CD4-positive, alpha-beta T cell treated with Interleukin-17A for 1 hour (primary cell): ENCODE data around the gene NDUFB7.
"Not testable (repeated sequence)": the region's sequence is repeated elsewhere in the genome, so short reads cannot be mapped to it uniquely, and the experiment has no call there.

Experiments
- DNase-seq: peaks from one replicate; pipeline ENCODE4 v3.0.0-alpha.2; 2020

NDUFB7 gene

DNA sequence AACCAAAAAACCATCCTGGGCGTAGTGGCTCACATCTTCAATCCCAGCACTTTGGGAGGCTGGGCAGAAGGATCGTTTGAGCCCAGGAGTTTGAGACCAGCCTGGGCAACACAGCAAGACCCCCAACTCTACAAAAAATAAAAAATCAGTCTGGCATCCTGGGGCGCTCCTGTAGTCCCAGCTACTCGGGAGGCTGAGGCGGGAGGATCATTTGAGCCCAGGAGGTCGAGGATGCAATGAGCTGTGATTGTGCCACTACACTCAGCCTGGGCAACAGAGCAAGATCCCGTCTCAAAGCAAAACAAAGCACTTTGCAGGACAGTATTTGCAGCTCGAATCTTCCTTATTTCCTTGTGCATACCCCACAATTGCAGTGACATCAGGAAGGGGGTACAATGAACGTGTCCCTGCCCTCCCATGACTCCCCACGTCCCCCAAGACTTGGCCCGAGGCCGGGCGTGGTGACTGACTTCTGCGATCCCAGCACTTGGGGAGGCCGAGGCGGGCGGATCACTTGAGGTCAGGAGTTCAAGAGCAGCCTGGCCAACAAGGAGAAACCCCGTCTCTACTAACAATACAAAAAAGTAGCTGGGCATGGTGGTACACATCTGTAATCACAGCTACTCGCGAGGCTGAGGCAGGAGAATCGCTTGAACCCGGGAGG is 870 bp downstream of the NDUFB7 start:
- DNase-seq, result no peak

DNA sequence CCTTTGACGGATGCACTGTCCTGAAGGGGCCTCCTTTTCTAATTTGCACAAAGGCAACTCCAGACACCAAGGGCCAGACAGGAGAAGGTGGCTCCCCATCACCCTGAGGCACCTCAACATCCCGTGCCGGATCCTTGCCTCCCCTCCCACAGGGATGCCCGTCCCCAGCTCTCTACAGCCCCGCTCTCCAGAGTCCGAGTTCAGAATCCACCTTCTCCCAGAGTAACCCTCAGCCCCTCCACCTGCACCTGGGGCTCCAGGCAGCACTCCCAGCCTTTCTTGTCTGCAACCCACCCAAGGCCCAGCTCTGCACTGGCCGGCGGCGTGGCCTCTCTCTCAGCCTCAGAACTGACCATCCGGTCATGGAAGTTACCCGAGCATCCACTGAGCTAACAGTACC is 4.8 kb downstream of the NDUFB7 start:
- no peak for DNase-seq

DNA sequence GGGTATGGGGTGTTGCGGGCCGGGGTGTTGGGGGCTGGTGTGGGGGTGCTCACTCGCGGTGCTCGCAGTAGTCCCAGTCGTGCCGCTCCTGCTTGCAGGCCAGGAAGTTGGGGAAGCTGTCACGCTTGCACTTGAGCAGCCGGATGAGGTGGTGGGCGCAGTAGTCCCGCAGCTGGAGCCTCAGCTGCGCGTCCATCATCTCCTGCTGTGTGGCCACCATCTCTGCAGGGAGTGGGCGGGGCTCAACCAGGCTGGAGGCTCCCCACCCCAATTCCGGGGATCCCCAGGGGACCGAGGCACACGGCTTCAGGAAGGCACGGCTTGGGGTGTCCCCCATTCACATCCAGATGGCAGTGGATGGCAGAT is 5.2 kb downstream of the NDUFB7 start:
- DNase-seq, result peak; percentile 17

DNA sequence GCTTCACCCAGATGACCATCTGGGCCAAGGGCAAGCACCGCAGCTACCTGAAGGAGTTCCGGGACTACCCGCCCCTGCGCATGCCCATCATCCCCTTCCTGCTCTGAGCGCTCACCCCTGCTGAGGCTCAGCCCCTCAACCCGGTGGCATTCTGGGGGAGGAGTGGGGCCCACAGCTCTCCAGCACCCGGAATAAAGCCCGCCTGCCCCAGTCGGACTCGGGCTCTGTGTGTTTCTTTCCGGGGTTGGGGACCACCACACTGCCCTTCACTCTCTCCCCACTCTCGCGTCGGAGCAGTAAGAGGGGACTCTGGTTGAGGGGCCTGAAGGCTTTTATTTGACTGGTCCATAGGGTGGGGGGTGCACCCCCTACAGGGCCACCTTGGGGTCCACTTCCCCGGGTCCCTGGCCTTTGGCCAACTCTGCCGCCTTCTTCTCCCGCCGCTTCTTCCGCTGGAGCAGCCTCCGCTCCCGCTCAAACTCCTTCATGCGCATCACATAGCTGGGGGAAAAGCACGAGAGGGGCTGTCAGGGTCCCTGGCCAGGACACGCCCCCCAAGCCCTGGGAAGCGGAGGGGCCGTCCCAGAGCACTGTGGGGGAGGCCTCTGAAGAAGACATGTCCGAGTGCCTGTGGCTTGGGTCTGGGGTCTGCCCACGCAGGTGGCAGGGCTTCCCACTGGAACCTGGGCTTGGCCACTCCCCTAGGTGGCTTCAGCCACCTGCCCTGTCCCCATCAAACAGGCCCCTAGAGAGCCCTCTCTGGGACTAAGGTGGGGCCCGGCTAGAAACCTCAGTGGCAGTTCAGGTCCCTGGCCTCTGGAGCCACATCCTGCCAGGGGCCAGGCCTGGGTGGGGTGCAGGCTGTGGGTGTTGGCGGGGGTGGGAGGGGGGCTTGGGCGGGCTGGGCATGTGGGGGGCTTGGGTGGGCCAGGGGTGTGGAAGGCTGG is 5.8 kb downstream of the NDUFB7 start:
- no peak for DNase-seq

DNA sequence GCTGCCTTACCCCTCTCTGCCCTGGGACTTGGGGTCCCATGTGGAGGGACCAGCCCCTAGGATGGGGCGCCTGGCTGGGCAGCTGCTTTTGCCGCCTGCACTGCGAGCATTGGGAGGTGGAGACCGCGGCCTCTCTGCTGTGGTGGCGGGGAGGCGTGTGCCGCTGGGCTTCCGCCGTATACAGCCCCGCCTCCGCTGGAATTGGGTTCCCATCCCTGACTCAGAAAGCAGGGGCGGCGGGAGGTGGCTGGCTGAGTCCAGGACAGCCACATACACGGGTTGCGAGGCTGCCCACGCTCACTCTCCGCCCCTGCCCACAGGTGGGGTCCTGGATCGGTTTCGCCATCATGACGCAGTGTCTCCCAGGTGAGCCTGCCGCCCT is 6.6 kb downstream of the NDUFB7 start:
- DNase-seq, result no peak

DNA sequence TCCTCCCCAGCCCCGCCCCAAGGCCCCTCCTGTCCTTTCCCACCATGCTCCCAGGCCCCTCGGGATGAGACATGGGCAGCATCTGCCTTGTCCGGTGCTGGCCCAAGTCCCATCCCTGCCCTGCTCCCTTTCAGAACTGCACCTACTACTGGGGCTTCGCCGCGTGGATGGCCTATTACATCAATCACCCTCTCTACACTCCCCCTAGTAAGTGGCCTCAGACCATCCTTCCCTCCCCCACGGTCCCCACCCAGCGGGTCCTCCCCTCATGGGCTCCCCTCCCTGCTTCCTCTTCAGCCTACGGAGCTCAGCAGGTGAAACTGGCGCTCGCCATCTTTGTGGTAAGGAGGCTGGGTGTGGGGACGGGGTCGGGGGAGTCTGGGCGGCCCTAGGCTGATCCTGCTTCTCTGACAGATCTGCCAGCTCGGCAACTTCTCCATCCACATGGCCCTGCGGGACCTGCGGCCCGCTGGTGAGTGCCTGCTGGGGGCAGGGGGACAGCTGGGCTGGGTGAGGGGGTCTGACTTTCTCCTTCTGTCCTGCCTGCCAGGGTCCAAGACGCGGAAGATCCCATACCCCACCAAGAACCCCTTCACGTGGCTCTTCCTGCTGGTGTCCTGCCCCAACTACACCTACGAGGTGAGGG is 7.1 kb downstream of the NDUFB7 start:
- not testable (repeated sequence) for DNase-seq

DNA sequence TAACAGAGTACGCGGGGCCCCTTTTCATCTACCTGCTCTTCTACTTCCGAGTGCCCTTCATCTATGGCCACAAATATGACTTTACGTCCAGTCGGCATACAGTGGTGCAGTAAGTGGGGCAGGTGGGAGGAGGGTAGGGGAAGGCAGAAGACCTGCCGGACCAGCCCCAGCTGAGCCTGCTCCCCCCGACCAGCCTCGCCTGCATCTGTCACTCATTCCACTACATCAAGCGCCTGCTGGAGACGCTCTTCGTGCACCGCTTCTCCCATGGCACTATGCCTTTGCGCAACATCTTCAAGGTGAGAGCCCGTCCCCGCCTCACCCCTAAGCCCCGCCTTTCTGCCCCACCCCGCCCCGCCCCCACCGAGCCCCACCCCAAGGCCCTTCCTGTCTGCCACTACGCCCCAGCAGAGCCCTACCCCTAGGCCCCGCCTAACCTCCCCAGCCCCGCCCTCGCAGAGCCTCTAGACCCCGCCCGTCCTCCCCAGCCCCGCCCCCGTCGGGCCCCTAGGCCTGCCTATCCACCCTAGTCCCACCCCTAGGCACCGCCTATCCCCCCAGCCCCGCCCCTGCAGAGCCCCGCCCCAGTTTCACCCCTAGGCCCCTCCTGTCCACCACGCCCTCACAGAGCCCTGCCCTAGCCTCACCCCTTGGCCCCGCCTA is 7.7 kb downstream of the NDUFB7 start:
- peak; percentile 64 for DNase-seq

DNA sequence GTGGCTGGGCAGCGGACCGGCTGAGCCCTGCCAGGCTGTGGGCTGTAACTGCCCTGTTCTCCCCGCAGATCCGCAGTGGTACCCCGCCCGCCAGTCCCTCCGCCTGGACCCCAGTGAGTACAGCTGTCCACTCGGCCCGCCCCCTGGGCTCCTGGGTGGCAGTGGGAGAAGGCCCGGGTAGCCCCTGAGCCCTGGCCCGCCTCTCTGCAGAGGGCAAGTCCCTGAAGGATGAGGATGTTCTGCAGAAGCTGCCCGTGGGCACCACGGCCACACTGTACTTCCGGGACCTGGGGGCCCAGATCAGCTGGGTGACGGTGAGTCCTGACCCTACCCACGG is 8.3 kb downstream of the NDUFB7 start:
- DNase-seq, result no peak

DNA sequence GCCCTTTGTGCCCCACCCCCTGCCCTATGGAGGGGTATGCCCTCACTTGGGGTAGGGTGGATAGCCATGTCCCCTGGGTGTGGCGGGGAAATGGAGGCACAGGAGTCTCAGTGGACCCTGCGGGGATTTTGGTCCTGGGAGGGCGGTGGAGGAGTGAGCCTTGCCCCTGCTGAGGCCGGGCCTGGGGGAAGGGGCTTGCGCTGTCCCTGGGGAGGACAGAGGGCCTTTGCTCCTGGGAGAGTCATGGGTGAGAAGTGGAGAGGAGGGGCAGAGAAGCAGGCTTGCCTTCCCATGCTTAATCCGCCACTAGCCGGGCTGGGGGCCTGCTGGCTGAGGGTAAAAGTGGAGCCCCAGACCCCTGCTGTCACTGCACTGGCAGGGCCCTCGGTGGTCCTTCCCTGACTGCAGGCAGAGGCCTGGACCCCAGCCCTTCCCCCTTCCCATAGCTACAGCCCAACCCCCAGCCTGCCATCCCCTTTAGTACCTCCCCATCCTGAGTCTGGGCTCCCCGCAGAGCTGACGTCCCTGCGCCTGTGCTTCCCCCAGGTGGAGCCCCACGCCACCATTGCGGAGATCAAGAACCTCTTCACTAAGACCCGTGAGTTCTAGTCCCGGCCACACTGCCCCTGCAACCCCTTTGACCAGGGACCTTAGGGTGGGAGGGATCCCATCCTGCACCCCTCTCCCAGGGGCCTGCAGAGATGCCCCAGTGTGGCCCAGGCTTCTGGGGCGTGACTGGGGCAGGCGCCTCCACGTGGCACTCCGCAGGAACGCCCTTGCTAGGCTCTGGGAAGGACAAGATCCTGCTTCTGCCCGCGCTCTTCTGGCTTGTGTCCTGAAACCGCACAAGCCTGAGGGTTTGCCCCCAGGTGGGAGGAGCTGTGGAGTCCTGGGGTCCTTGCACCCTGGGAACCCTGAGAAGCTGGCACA is 8.9 kb downstream of the NDUFB7 start:
- no peak for DNase-seq

DNA sequence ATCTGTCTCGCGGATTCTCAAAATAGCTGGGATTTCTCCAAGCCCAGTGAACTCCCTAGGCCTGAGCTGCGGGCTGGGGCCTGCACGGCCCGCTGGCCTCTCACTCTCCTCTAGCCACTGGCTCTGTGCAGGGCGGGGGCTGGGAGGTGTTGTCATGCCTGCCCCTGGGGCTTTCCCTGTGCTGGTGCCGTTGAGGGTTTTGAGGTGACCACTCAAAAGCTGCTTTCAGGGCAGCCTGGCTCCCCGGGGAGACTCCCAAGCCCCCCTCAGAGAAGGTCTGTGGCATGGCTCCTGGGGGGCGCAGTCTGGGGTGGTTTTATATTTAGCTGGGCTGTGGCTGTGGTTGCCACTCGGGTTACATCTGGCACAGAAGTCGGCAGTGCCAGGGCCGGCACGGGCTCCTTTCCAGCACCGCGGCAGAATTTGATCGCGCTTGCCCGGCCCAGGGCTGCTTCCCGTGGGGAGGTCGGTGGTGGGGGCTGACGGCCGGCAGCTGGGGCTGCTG is 10.0 kb downstream of the NDUFB7 start:
- peak; percentile 51 for DNase-seq

DNA sequence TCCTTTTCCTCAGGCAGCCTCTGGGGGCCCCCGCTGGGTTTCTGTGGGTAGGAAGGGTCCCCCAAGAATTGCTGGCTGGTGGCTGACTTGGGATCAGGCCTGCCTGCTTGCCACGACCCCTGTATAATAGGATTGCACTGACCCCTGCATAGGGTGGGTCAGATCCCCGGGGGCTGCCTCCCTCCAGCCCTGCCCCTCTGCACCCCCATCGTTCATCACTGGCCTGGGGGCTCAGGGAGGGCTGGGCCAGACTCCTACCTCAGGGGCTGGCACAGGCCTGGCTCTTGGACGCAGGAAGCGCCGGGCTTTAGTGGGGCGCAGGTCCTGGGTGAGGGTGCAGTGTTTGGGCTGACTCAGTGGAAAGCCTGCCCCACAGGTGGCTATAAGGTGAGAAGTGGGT is 10.6 kb downstream of the NDUFB7 start:
- DNase-seq, result no peak

DNA sequence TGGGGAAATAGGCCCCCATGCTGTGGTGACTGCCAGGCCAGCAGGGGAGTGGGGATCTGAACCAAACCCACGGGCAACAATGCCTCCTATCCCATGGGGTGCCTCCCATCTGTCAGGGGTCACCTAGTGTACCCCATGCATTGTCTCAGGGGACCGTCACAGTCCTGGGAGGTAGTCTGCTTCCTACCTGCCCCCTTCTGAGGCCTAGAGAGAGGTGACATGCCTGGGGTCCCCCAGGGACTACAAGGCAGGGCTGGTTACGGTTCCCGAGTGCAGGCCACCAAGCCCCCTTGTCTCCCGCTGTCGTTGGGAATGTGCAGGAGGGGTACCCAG is 11.1 kb downstream of the NDUFB7 start:
- DNase-seq, result no peak

DNA sequence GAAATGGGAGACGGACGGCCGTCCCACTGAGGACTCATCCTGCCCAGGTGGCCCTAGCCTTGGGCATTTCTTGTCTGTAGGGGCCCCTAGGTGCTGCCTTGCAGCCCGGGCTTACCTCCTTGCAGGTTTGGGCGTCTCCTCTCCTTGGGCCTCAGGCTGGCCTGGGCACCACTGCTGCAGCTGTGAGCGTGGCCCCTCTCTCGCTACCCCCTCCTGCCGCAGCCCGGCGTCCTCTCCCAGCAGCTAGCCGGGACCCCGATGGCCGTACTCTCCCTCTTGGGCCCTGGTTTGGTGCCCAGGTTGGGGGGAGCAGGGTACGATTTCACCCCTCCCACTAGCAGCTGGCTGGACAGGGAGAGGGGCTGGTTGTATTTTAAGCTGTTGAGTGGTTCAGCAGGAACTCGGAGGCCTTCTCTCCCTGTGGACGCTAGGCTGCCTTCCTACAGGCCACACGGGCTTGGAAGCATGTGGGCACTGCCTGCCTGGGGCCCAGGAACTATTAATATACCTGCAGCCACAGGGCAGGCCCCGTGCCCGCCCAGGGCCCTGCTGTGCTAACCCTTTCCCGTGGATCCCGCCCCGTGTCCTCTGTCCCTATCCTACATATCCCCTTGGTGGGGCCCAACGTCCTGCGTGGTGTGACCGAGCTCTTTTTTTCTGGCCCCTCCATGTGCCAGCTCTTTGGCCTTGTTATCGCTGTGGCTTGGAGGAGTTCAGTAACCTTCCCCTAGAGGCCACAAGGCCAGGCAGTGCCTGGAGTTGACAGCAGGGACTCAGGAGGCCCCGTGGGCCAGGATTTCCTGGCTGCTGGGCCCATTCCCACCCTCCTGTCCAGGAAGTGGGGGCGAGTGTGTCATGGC is 11.7 kb downstream of the NDUFB7 start:
- DNase-seq, result no peak

DNA sequence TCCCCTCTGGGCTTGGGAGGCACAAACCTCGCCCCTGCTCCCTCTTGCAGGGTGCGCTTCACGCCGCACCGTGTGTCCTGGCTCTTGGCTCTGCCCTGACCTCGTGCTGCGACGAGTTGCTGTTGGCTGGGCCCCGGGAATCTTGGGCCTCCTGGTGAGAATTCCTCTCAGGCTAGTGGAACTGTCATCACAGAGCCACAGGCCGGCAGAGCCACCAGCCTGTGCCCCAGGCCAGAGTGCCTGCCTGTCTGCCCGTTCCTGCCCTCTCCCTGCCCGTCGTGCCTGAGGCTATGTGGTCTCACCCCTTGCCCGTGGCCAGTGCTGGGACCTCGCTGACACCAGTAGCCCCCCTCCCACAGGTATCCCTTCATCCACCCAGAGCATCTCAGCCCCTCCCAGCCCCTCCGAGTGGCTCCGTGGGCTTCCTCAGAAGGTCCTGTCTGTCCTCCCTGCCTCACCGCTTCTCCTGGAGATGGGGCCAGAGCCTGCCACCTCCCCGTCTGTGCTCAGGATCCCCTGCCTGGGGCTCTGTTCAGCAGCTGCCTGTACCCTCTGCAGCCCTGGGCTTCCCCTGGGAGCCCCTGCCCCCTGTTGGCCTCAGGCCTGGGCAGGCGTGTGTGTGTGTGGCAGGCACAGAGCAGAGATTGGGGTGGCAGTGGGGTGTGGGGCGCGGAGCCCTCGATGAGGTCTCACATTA is 13.3 kb downstream of the NDUFB7 start:
- DNase-seq, result no peak

DNA sequence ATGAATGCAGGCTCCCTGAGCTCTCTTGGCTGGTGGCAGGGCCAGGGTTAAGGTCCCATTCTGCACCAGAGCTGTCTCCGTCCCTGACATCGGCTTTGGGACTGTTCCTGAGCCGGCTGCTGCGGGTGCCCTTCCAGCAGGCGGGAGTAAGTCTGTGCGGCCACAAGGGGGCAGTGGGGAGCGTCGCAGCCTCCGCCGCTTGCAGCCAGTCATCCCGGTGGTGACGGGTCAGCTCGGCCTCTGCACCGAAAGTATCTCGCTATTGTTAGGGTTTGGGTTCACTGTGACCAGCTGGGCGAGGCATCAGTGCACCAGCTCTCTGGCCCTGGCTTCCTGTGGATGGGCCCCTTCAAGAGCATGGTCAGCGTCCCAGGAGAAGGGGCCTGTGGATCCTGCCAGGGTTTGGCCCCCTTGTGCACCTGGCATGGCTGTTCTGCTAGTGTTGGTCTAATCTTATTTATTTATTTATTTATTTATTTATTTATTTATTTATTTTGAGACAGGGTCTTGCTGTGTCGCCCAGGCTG is 15.1 kb downstream of the NDUFB7 start:
- peak; percentile 74 for DNase-seq

DNA sequence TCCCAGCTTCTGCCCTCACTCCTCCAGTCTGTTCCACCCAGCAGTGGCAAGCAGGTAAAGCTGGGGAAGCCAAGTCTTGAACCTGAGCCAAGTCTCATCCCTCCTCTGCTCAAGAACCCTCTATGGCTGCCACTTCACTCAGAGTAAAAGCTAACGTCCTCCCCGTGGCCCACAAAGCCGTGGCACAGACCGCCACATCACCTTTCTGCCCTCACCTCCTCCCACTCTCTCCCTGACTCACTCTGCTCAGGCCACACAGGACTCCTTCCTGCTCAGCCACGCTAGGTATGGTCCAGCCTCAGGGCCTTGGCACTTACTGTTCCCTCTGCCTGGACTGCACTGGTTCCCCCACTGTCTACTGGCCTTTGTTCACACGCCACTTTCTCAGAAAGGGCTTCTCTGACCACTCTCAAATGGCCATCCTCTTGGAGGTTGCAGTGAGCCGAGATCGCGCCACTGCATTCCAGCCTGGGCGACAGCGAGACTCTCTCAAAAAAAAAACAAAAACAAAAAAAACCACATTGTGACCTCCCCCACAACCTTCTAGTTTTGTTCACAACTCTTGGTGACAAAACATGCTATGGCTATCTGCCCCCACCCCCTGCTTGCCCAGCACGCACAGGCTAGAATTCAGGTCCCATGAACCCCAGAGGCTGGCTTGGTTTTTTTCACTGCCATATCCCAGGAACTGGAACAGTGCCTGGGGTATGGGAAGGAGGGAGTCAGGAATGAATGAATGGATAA is 15.8 kb downstream of the NDUFB7 start:
- DNase-seq, result no peak

DNA sequence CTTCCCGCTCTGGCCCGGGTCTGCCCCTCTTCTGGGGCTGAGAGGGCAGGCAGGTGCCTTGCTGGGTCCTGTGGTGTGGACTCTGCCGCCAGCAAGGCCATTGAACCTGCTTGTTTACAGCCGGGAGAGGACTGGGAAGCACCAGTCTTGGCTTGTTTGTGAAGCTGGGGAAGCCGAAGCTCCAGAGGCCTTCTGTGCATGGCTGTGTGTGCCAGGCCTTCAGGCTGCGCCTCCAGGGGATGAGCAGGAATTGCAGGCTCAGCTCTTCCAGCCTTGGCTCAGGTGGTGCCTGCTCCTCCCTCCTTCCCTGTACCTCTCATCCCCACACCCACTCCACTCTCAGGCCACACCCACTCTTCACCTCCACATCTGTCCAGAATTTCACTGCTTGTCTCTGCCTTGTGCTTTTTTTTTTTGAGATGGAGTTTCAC is 17.5 kb downstream of the NDUFB7 start:
- DNase-seq, result no peak

DNA sequence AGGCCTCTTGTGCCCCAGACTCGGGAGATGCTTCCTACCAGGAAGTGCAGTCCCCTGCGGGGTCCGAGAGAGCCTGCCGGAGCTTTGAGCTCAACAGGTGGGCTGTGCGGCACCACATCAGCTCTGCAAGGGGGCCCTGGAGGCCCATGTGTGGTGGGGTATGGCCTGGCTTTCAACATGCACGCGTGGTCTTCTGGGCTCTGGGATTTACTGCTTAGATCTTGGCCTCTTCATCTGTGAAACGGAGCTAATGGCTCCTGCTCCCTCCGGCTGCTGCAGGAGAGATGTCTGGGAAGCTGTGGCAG is 18.0 kb downstream of the NDUFB7 start:
- DNase-seq, result no peak

DNA sequence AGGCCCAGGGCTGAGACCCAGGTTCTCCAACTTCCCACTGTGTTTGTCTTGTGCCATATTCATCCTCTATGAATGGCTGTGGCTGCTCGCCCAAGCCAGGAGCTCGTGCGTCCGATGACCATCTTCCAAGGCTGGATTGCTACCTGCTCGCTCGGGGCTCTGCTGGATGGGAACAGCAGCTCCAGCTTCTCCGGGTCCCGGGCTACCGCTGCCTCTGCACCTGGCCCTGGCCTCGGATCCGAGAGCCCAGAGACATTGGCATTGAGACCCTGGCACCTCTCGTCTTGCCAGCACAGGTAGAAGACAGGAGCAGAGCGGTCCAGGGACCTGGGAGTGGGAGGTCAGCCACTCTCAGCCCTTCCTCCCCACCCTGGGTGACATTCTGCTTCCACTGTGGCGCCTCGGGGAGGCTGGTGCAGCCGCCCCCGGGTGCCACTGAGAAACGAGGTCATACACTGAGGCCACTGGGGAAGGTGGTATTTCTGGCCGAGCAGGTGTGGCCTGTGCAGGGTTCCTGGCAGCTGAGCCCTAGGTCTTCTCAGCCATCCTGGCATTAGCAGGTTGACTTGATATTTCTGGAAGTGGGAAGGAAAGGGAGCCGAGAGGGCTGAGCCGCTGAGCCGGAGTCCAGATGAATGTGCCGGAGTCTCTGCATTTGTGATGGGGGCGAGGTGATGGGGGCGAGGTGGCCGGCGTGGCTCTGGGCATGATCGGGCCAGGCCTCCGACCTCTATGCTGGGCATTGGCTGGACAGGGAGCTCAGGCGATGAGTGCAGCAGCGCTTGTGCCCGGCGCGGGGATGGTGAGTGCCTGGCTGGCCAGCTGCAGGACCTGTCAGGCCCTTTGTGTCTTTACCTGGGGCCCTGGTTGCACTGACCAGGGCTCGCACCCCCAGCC is 18.6 kb downstream of the NDUFB7 start:
- no peak for DNase-seq
